GM23338 (cell line): Measurements from ENCODE around the gene ICOS. TPM values are rescaled to one million over a fixed set of nuclear protein-coding genes. Genes with fewer than 3 reads are reported as not detected.

Experiments
- ATAC-seq: fragments of 200-7000 bp; cut with Tn5 transposase; 3 replicates; pipeline ENCODE4 v1.9.1; 2020
- DNase-seq: peaks from one replicate; pipeline ENCODE4 v3.0.0-alpha.2; 2015; ENCODE audit warnings: low spot score
- H2AFZ ChIP-seq: fragments of 200-600 bp; sonication (generic); 2 replicates; pipeline ENCODE4 v1.8.0; 2016; ENCODE audit warnings: antibody characterized with exemption, mild to moderate bottlenecking, moderate library complexity
- H3F3A ChIP-seq: fragments of 200-600 bp; sonication (generic); replicated peaks from 2 replicates; pipeline ENCODE4 v1.8.0; 2017; ENCODE audit warnings: antibody characterized with exemption, mixed run types, low read depth
- H3K27ac ChIP-seq: fragments of 200-600 bp; sonication (generic); 2 replicates; pipeline ENCODE4 v1.6.1; 2016; ENCODE audit warnings: low read depth
- H3K27me3 ChIP-seq: fragments of 200-600 bp; sonication (generic); 2 replicates; pipeline ENCODE4 v1.8.0; 2016; ENCODE audit warnings: mild to moderate bottlenecking, mixed run types, moderate library complexity; ENCODE audit not compliant: insufficient read depth
- H3K36me3 ChIP-seq: fragments of 200-600 bp; sonication (generic); 2 replicates; pipeline ENCODE4 v1.8.0; 2016; ENCODE audit warnings: mild to moderate bottlenecking; ENCODE audit not compliant: insufficient read depth
- H3K4me1 ChIP-seq: fragments of 200-600 bp; sonication (generic); 2 replicates; pipeline ENCODE4 v1.8.0; 2016; ENCODE audit warnings: mild to moderate bottlenecking, moderate library complexity; ENCODE audit not compliant: insufficient read depth
- H3K4me2 ChIP-seq: fragments of 200-600 bp; sonication (generic); 2 replicates; pipeline ENCODE4 v1.7.1; 2017; ENCODE audit warnings: mixed run types
- H3K4me3 ChIP-seq: fragments of 200-600 bp; sonication (generic); 2 replicates; pipeline ENCODE4 v1.6.1; 2016; ENCODE audit warnings: mixed run types
- H3K79me2 ChIP-seq: fragments of 200-600 bp; sonication (generic); replicated peaks from 2 replicates; pipeline ENCODE4 v1.8.0; 2017; ENCODE audit warnings: mild to moderate bottlenecking; ENCODE audit not compliant: insufficient read depth
- H3K9me2 ChIP-seq: fragments of 200-600 bp; sonication (generic); 2 replicates; pipeline ENCODE4 v1.8.0; 2017; ENCODE audit not compliant: insufficient read depth
- H4K20me1 ChIP-seq: fragments of 200-600 bp; sonication (generic); replicated peaks from 2 replicates; pipeline ENCODE4 v1.8.0; 2017; ENCODE audit warnings: mild to moderate bottlenecking; ENCODE audit not compliant: insufficient read depth
- H3K27ac Mint-ChIP-seq: 2 replicates; pipeline ENCODE4 v1.8.0; 2020; ENCODE audit warnings: inconsistent platforms, mild to moderate bottlenecking, moderate library complexity, mixed read lengths
- H3K27me3 Mint-ChIP-seq: 3 replicates; pipeline ENCODE4 v1.8.0; 2022; ENCODE audit warnings: low read depth, mild to moderate bottlenecking, moderate library complexity, mixed read lengths, inconsistent platforms; ENCODE audit not compliant: insufficient read depth, poor library complexity
- H3K36me3 Mint-ChIP-seq: 3 replicates; pipeline ENCODE4 v1.8.0; 2021; ENCODE audit warnings: low read depth, mild to moderate bottlenecking, inconsistent platforms, moderate library complexity, mixed read lengths
- H3K4me1 Mint-ChIP-seq: 3 replicates; pipeline ENCODE4 v1.8.0; 2020; ENCODE audit warnings: mild to moderate bottlenecking, inconsistent platforms, mixed read lengths
- H3K4me3 Mint-ChIP-seq: 3 replicates; pipeline ENCODE4 v1.8.0; 2021; ENCODE audit warnings: moderate library complexity, mild to moderate bottlenecking, inconsistent platforms, mixed read lengths
- H3K9me3 Mint-ChIP-seq: 3 replicates; pipeline ENCODE4 v1.8.0; 2020; ENCODE audit warnings: moderate library complexity, mild to moderate bottlenecking, inconsistent platforms, mixed read lengths
- CREB1 ChIP-seq: fragments of 250-450 bp; sonication (Bioruptor Pico); IDR thresholded peaks from 2 replicates; pipeline ENCODE4 v1.5.0; 2020; ENCODE audit warnings: low read depth, mild to moderate bottlenecking, moderate library complexity
- CTCF ChIP-seq, 2 experiments: fragments of 200-600 bp in 1 of 2; sonication (generic) in 1 of 2; conservative IDR thresholded peaks; 2 replicates each; pipeline versions ENCODE4 v1.5.1 to v1.6.1; 2016 to 2017; ENCODE audit warnings: antibody characterized with exemption in 2 of 2, low read depth in 2 of 2, mild to moderate bottlenecking in 2 of 2, moderate library complexity in 1 of 2
- JUNB ChIP-seq: IDR thresholded peaks from one replicate; pipeline ENCODE4 v1.6.1; 2016; ENCODE audit warnings: antibody characterized with exemption; ENCODE audit not compliant: unreplicated experiment
- NANOG ChIP-seq: IDR thresholded peaks from 2 replicates; pipeline ENCODE4 v1.6.1; 2016; ENCODE audit warnings: antibody characterized with exemption, borderline replicate concordance
- STAT1 ChIP-seq: IDR thresholded peaks from one replicate; pipeline ENCODE4 v1.6.1; 2016; ENCODE audit warnings: antibody characterized with exemption; ENCODE audit not compliant: unreplicated experiment
- polyA plus RNA-seq: library from polyadenylated mRNA; unstranded; fragments of >200 nt; fragmentation: Nextera tagmentation; extraction: Ambion mirVana; gene quantifications from 2 replicates; pipeline ENCODE4 v1.2.1, GENCODE V29; 2016
- total RNA-seq: library from RNA; depleted of rRNA; stranded (reverse); fragments of >200 nt; shearing (Covaris generic); gene quantifications from 2 replicates; pipeline ENCODE4 v1.2.3, GENCODE V29; 2014
- TF ChIP-seq, protein P1 (sequence below): fragments of 250-450 bp; sonication (Bioruptor Pico); IDR thresholded peaks from 2 replicates; pipeline ENCODE4 v1.5.0; 2020; ENCODE audit warnings: mild to moderate bottlenecking, moderate library complexity
- TF ChIP-seq, protein P2 (sequence below): IDR thresholded peaks from one replicate; pipeline ENCODE4 v1.6.1; 2018; ENCODE audit warnings: antibody characterized with exemption; ENCODE audit not compliant: unreplicated experiment
- TF ChIP-seq, protein P3 (sequence below): IDR thresholded peaks from 2 replicates; pipeline ENCODE4 v1.6.1; 2016; ENCODE audit warnings: antibody characterized with exemption

ICOS gene
- total and polyA plus RNA-seq, 2 experiments from 2014 or later = not detected

DNA sequence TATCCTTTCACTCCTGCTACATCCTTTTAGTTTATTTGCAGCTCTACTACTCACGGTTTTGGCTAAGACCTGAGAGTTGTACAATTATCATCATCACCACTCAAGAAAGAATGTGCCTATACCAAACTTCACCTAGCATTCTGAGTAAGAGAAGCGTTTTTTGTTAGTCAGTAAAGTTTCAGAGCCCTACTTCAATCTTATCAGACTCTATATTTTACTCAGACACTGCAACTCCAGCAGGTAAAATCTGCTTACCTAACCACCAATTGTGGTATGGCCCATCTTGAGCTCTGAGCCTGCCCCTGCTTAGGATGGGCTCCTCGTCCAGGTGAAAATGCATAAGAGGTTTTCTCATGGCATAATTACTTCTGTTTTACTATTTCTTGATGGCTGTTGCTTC lies 37.1 kb downstream of the ICOS start (continued):
- TF ChIP-seq, protein P1, sequence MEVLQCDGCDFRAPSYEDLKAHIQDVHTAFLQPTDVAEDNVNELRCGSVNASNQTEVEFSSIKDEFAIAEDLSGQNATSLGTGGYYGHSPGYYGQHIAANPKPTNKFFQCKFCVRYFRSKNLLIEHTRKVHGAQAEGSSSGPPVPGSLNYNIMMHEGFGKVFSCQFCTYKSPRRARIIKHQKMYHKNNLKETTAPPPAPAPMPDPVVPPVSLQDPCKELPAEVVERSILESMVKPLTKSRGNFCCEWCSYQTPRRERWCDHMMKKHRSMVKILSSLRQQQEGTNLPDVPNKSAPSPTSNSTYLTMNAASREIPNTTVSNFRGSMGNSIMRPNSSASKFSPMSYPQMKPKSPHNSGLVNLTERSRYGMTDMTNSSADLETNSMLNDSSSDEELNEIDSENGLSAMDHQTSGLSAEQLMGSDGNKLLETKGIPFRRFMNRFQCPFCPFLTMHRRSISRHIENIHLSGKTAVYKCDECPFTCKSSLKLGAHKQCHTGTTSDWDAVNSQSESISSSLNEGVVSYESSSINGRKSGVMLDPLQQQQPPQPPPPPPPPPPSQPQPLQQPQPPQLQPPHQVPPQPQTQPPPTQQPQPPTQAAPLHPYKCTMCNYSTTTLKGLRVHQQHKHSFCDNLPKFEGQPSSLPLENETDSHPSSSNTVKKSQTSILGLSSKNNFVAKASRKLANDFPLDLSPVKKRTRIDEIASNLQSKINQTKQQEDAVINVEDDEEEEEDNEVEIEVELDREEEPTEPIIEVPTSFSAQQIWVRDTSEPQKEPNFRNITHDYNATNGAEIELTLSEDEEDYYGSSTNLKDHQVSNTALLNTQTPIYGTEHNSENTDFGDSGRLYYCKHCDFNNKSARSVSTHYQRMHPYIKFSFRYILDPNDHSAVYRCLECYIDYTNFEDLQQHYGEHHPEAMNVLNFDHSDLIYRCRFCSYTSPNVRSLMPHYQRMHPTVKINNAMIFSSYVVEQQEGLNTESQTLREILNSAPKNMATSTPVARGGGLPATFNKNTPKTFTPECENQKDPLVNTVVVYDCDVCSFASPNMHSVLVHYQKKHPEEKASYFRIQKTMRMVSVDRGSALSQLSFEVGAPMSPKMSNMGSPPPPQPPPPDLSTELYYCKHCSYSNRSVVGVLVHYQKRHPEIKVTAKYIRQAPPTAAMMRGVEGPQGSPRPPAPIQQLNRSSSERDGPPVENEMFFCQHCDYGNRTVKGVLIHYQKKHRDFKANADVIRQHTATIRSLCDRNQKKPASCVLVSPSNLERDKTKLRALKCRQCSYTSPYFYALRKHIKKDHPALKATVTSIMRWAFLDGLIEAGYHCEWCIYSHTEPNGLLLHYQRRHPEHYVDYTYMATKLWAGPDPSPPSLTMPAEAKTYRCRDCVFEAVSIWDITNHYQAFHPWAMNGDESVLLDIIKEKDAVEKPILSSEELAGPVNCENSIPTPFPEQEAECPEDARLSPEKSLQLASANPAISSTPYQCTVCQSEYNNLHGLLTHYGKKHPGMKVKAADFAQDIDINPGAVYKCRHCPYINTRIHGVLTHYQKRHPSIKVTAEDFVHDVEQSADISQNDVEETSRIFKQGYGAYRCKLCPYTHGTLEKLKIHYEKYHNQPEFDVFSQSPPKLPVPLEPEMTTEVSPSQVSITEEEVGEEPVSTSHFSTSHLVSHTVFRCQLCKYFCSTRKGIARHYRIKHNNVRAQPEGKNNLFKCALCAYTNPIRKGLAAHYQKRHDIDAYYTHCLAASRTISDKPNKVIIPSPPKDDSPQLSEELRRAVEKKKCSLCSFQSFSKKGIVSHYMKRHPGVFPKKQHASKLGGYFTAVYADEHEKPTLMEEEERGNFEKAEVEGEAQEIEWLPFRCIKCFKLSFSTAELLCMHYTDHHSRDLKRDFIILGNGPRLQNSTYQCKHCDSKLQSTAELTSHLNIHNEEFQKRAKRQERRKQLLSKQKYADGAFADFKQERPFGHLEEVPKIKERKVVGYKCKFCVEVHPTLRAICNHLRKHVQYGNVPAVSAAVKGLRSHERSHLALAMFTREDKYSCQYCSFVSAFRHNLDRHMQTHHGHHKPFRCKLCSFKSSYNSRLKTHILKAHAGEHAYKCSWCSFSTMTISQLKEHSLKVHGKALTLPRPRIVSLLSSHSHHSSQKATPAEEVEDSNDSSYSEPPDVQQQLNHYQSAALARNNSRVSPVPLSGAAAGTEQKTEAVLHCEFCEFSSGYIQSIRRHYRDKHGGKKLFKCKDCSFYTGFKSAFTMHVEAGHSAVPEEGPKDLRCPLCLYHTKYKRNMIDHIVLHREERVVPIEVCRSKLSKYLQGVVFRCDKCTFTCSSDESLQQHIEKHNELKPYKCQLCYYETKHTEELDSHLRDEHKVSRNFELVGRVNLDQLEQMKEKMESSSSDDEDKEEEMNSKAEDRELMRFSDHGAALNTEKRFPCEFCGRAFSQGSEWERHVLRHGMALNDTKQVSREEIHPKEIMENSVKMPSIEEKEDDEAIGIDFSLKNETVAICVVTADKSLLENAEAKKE (CRISPR knock-in tag) = no peak
- TF ChIP-seq NANOG (no peak), CREB1 (CRISPR knock-in tag) (no peak)
- TF ChIP-seq, protein P2, sequence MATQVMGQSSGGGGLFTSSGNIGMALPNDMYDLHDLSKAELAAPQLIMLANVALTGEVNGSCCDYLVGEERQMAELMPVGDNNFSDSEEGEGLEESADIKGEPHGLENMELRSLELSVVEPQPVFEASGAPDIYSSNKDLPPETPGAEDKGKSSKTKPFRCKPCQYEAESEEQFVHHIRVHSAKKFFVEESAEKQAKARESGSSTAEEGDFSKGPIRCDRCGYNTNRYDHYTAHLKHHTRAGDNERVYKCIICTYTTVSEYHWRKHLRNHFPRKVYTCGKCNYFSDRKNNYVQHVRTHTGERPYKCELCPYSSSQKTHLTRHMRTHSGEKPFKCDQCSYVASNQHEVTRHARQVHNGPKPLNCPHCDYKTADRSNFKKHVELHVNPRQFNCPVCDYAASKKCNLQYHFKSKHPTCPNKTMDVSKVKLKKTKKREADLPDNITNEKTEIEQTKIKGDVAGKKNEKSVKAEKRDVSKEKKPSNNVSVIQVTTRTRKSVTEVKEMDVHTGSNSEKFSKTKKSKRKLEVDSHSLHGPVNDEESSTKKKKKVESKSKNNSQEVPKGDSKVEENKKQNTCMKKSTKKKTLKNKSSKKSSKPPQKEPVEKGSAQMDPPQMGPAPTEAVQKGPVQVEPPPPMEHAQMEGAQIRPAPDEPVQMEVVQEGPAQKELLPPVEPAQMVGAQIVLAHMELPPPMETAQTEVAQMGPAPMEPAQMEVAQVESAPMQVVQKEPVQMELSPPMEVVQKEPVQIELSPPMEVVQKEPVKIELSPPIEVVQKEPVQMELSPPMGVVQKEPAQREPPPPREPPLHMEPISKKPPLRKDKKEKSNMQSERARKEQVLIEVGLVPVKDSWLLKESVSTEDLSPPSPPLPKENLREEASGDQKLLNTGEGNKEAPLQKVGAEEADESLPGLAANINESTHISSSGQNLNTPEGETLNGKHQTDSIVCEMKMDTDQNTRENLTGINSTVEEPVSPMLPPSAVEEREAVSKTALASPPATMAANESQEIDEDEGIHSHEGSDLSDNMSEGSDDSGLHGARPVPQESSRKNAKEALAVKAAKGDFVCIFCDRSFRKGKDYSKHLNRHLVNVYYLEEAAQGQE = no peak

GRCh38 chr2:203975912-203976311 lies 39.3 kb downstream of the ICOS start:
- Histone ChIP-seq H3K36me3 (no peaks in the 10 kb centered on the region), H3K9me2 (peaks cover 20% of the 10 kb centered on the region; the same call in 1 of the 2 replicates), H3K4me3 (no peak overlapping the region), H4K20me1 (no peaks in the 10 kb centered on the region), H3F3A (no peaks in the 10 kb centered on the region), H3K27ac (no peak overlapping the region), H3K4me2 (no peak overlapping the region; the same call in 1 of the 2 replicates), H3K4me1 (0 out of 2 replicates have a peak, but pooled peaks cover 4% of the 10 kb centered on the region), H3K79me2 (no peaks in the 10 kb centered on the region), H2AFZ (peak overlapping the region; percentile 50; the same call in 1 of the 2 replicates), H3K27me3 (no peaks in the 10 kb centered on the region)
- Mint-ChIP-seq H3K9me3 (no peaks in the 10 kb centered on the region; the same call in 2 of the 3 replicates), H3K4me3 (no peak overlapping the region), H3K27ac (no peak overlapping the region), H3K36me3 (no peaks in the 10 kb centered on the region), H3K4me1 (peaks cover 10% of the 10 kb centered on the region), H3K27me3 (no peaks in the 10 kb centered on the region)
- DNase-seq (no peak), ATAC-seq (no peak; the same call in 1 of the 3 replicates)
- TF ChIP-seq JUNB (no peak), NANOG (no peak), STAT1 (no peak), CTCF (conservative IDR thresholded peaks at IDR 0.05; ENCODE audit: low read depth in 2 of 2) (no peak)
- TF ChIP-seq, protein P2 = no peak
- TF ChIP-seq, protein P3, sequence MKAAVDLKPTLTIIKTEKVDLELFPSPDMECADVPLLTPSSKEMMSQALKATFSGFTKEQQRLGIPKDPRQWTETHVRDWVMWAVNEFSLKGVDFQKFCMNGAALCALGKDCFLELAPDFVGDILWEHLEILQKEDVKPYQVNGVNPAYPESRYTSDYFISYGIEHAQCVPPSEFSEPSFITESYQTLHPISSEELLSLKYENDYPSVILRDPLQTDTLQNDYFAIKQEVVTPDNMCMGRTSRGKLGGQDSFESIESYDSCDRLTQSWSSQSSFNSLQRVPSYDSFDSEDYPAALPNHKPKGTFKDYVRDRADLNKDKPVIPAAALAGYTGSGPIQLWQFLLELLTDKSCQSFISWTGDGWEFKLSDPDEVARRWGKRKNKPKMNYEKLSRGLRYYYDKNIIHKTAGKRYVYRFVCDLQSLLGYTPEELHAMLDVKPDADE = no peak
